Left ventricle myocardium inferior (tissue), 1 donor: ENCODE data around the gene TEAD1. TPM values are rescaled to one million over a fixed set of nuclear protein-coding genes. Genes with fewer than 3 reads are reported as not detected.

Experiments
- DNase-seq: peaks from one replicate; pipeline ENCODE4 v3.0.0-alpha.2; 2020
- H3K27ac ChIP-seq: fragments of 200-600 bp; replicated peaks from 2 replicates; pipeline ENCODE4 v1.8.0; 2021
- H3K27me3 ChIP-seq: fragments of 200-600 bp; 2 replicates; pipeline ENCODE4 v1.8.0; 2021; ENCODE audit warnings: low read depth
- H3K36me3 ChIP-seq: fragments of 200-600 bp; 2 replicates; pipeline ENCODE4 v1.8.0; 2021
- H3K4me1 ChIP-seq: fragments of 200-600 bp; 2 replicates; pipeline ENCODE4 v1.8.0; 2021
- H3K4me3 ChIP-seq: fragments of 200-600 bp; 2 replicates; pipeline ENCODE4 v1.8.0; 2021; ENCODE audit warnings: mild to moderate bottlenecking, moderate library complexity
- H3K9me3 ChIP-seq: fragments of 200-600 bp; replicated peaks from 2 replicates; pipeline ENCODE4 v1.8.0; 2021
- intact Hi-C: fragments of 100-400 bp; cut with micrococcal nuclease; formaldehyde crosslinking; loops from one replicate; pipeline ENCODE4 v1.11.0; 2022
- total RNA-seq: library from RNA; stranded (reverse); fragmentation: NEBNext Ultra II Directional; extraction: Animal tissue kit (Norgen Biotek cat#: 25700); gene quantifications from one replicate; pipeline ENCODE4 v1.2.1, GENCODE V29; 2021
- TF ChIP-seq, protein P1 (sequence below): fragments of 200-600 bp; IDR thresholded peaks from 2 replicates; pipeline ENCODE4 v1.8.0; 2021; ENCODE audit warnings: antibody characterized with exemption, mild to moderate bottlenecking, borderline replicate concordance
- donor health status: DM: no; HTN: yes; CAD: no; lungs with severe emphysema.

The TEAD1 gene
- total RNA-seq, 1 donor from 2014 or later, result 121 TPM

DNA sequence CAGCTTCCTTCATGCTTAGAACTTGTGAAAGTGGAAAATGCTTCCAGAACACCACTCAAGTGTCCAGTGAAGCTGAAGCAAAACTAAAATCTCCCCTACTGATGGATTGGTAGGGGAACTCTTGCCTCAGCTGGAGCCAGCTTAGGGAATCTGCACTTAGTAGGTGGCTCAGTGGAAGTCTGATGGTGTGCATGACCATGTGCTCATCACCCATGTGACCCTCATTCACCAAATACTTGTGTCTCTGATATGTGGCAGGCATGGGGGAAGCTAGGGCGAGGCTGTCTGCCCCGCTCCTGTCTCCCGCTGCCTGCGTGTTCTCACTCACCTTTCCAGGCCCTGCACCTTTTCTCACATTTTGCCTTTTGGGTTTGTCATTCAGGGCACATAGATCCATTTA lies 7.2 kb downstream of the TEAD1 start:
- intact Hi-C loops, result loop anchor here (10.0 kb wide), 1 partner anchor 143 kb away; no protein-coding TSS in a partner anchor
- no peaks in the 10 kb centered on the region for H3K27me3 ChIP-seq
- TF ChIP-seq, protein P1, sequence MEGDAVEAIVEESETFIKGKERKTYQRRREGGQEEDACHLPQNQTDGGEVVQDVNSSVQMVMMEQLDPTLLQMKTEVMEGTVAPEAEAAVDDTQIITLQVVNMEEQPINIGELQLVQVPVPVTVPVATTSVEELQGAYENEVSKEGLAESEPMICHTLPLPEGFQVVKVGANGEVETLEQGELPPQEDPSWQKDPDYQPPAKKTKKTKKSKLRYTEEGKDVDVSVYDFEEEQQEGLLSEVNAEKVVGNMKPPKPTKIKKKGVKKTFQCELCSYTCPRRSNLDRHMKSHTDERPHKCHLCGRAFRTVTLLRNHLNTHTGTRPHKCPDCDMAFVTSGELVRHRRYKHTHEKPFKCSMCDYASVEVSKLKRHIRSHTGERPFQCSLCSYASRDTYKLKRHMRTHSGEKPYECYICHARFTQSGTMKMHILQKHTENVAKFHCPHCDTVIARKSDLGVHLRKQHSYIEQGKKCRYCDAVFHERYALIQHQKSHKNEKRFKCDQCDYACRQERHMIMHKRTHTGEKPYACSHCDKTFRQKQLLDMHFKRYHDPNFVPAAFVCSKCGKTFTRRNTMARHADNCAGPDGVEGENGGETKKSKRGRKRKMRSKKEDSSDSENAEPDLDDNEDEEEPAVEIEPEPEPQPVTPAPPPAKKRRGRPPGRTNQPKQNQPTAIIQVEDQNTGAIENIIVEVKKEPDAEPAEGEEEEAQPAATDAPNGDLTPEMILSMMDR, result no peak
- DNase-seq, result no peak
- peak overlapping the region; percentile 51 for H3K27ac ChIP-seq
- H3K9me3 ChIP-seq, result no peaks in the 10 kb centered on the region
- peaks cover 100% of the 10 kb centered on the region for H3K4me1 ChIP-seq
- H3K36me3 ChIP-seq, result no peaks in the 10 kb centered on the region
- no peak overlapping the region for H3K4me3 ChIP-seq

DNA sequence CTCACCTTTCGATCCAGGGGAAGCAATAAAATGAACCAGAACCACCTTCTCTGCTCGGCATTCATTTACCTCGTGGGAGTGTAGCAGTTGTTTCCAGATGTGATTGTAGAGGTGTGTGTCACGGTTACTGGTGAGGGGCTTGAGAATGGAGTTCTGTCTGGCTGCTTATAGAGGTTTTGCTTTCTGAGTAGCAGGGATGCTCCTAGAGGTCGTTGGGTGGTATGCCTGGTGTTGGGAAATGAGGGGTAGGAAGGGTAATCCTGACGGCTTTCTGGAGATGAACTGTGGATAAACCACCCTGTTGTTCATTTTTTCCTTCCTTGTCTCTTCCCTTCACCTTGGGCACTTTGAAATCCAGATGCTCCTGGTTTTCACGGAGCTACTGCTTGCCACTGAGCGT lies 8.1 kb downstream of the TEAD1 start:
- no peak for DNase-seq
- TF ChIP-seq, protein P1, result no peak
- Histone ChIP-seq H3K9me3 (no peaks in the 10 kb centered on the region), H3K36me3 (no peaks in the 10 kb centered on the region), H3K27ac (no peak overlapping the region), H3K27me3 (no peaks in the 10 kb centered on the region), H3K4me3 (no peak overlapping the region), H3K4me1 (peaks cover 100% of the 10 kb centered on the region)
- intact Hi-C loops, result loop anchor here (10.0 kb wide), 1 partner anchor 143 kb away; no protein-coding TSS in a partner anchor

DNA sequence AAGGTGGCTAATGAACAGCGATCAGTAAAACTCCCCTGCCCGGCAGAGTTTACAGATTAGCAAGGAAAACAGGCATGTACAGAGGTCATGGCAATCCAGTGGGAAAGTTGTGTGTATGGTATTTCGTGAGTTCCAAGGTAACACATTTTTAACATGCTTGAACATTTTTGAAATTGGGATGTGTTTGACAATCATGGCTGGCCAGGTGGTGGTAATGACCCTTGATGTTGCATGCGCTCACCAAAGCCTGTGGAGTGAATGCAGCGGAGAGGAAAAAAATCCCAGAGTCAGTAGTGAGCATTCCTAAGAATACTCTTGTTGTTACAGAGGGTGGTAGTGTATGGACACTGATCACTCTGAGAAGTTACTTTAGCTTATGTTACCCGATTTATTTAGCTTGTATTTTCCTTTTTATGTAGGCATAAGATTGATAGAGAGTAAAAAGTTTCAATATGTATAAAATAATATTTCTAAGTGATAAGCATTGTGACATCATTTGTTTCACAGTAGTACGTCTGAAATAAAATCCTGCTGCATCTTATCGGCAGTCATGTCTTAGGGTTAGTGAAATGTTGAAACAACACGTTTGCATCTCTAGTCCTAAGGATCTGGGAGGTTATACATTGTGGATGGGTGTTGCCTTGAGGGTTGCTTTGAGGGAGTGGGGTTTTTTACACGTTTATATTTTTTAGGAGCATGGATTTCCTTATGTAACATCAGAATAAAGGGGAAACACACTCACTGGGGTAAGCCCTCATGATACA lies 8.7 kb downstream of the TEAD1 start:
- TF ChIP-seq, protein P1, result no peak
- no peak overlapping the region for H3K27ac ChIP-seq
- intact Hi-C loops, result loop anchor here (10.0 kb wide), 1 partner anchor 142 kb away; no protein-coding TSS in a partner anchor
- no peak for DNase-seq
- H3K9me3 ChIP-seq, result no peaks in the 10 kb centered on the region
- H3K36me3 ChIP-seq, result no peaks in the 10 kb centered on the region
- peaks cover 100% of the 10 kb centered on the region for H3K4me1 ChIP-seq
- H3K27me3 ChIP-seq, result no peaks in the 10 kb centered on the region
- no peak overlapping the region for H3K4me3 ChIP-seq

DNA sequence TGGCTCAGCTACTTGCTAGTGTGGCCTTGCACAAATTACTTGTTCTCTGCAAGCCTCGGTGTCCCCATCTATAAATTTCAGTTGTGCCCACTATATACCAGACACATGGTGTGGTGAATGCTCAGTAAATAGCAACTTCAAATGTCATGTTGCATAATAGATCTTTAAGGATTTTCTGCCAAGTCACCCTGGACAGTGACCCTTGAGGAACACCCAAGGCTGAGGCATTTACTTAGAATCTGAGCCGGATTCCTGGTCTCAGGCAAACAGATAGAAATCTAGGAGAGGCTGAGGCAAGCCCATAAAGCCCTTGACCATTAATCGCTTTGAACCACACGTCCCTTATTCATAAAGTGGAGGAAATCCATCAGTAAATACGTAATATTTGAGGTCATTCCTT lies 9.7 kb downstream of the TEAD1 start:
- no peak overlapping the region for H3K4me3 ChIP-seq
- H3K36me3 ChIP-seq, result no peaks in the 10 kb centered on the region
- H3K27ac ChIP-seq, result no peak overlapping the region
- peaks cover 100% of the 10 kb centered on the region for H3K4me1 ChIP-seq
- intact Hi-C loops, result loop anchor here (10.0 kb wide), 1 partner anchor 141 kb away; no protein-coding TSS in a partner anchor
- no peaks in the 10 kb centered on the region for H3K27me3 ChIP-seq
- DNase-seq, result no peak
- H3K9me3 ChIP-seq, result no peaks in the 10 kb centered on the region
- TF ChIP-seq, protein P1, result no peak

DNA sequence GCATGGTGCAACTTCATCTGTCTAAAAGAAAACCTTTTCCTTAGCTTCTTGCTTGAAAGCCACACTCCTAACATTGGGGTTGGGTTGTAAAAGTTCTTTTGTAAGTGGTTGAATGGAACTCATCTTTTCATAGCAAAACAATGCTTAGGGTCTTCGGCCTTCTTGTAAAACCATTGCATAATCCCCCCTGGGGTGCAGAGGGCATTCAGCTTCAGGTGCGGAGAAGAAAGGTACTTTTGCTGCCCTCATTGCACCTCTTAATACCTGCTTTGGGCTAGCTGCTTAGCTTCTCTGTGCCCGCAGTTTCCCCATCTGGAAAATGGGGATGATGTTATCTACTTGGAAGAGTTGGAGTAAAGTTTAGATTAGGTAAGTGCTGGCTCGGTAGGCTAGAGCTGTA lies 10.1 kb downstream of the TEAD1 start:
- Histone ChIP-seq H3K27me3 (no peaks in the 10 kb centered on the region), H3K4me3 (no peak overlapping the region), H3K27ac (no peak overlapping the region), H3K4me1 (peaks cover 100% of the 10 kb centered on the region), H3K9me3 (no peaks in the 10 kb centered on the region), H3K36me3 (no peaks in the 10 kb centered on the region)
- DNase-seq, result no peak
- intact Hi-C loops, result loop anchor here (10.0 kb wide), 1 partner anchor 140 kb away; no protein-coding TSS in a partner anchor
- TF ChIP-seq, protein P1, result no peak
